HFFc6 (cell line): ENCODE results near the gene DTX1. TPM values are rescaled to one million over a fixed set of nuclear protein-coding genes. Genes with fewer than 3 reads are reported as not detected.

Experiments
- DNase-seq: peaks from one replicate; pipeline ENCODE4 v3.0.0-alpha.2; 2018
- H3K27ac Mint-ChIP-seq: 2 replicates; pipeline ENCODE4 v1.8.0; 2020; ENCODE audit warnings: mild to moderate bottlenecking, mixed read lengths
- H3K27me3 Mint-ChIP-seq: 2 replicates; pipeline ENCODE4 v1.8.0; 2021; ENCODE audit warnings: mild to moderate bottlenecking, moderate library complexity, mixed read lengths; ENCODE audit not compliant: insufficient read depth
- H3K36me3 Mint-ChIP-seq: 2 replicates; pipeline ENCODE4 v1.8.0; 2021; ENCODE audit warnings: low read depth, mixed read lengths
- H3K4me1 Mint-ChIP-seq: 2 replicates; pipeline ENCODE4 v1.8.0; 2020; ENCODE audit warnings: low read depth, mixed read lengths
- H3K4me3 Mint-ChIP-seq: 2 replicates; pipeline ENCODE4 v1.8.0; 2020; ENCODE audit warnings: mild to moderate bottlenecking, moderate library complexity, mixed read lengths
- H3K9me3 Mint-ChIP-seq: 2 replicates; pipeline ENCODE4 v1.8.0; 2020; ENCODE audit warnings: mild to moderate bottlenecking, mixed read lengths
- total RNA-seq, 6 experiments: library from RNA; stranded (reverse); fragmentation: NEBNext Ultra II Directional; extraction: Animal tissue kit (Norgen Biotek cat#: 25700); gene quantifications; 2 replicates in 1 of 6; 3 replicates in 5 of 6; pipeline ENCODE4 v1.2.3, GENCODE V29; 2021
- TF ChIP-seq, protein P1 (sequence below): fragments of 200-600 bp; sonication (generic); IDR thresholded peaks from 2 replicates; pipeline ENCODE4 v1.5.0; 2021; ENCODE audit warnings: antibody characterized with exemption, mild to moderate bottlenecking

DTX1 gene
- total RNA-seq, 6 experiments from 2014 or later, result not detected

- no peaks in the 10 kb centered on the region for H3K36me3 Mint-ChIP-seq
- H3K4me3 Mint-ChIP-seq, result peak overlapping the region; percentile 59
- no peak for DNase-seq
- TF ChIP-seq, protein P1, sequence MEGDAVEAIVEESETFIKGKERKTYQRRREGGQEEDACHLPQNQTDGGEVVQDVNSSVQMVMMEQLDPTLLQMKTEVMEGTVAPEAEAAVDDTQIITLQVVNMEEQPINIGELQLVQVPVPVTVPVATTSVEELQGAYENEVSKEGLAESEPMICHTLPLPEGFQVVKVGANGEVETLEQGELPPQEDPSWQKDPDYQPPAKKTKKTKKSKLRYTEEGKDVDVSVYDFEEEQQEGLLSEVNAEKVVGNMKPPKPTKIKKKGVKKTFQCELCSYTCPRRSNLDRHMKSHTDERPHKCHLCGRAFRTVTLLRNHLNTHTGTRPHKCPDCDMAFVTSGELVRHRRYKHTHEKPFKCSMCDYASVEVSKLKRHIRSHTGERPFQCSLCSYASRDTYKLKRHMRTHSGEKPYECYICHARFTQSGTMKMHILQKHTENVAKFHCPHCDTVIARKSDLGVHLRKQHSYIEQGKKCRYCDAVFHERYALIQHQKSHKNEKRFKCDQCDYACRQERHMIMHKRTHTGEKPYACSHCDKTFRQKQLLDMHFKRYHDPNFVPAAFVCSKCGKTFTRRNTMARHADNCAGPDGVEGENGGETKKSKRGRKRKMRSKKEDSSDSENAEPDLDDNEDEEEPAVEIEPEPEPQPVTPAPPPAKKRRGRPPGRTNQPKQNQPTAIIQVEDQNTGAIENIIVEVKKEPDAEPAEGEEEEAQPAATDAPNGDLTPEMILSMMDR, result no peak
- H3K9me3 Mint-ChIP-seq, result no peaks in the 10 kb centered on the region
- H3K27ac Mint-ChIP-seq, result peak overlapping the region; percentile 51
- peaks cover 10% of the 10 kb centered on the region for H3K27me3 Mint-ChIP-seq
- peaks cover 23% of the 10 kb centered on the region for H3K4me1 Mint-ChIP-seq
Measured at GRCh38 chr12:113019025-113019424, 37.5 kb upstream of the DTX1 start.

GRCh38 chr12:113021500-113021899 lies 35.0 kb upstream of the DTX1 start:
- Mint-ChIP-seq H3K27ac (no peak overlapping the region), H3K36me3 (no peaks in the 10 kb centered on the region)
- TF ChIP-seq, protein P1, result no peak

DNA sequence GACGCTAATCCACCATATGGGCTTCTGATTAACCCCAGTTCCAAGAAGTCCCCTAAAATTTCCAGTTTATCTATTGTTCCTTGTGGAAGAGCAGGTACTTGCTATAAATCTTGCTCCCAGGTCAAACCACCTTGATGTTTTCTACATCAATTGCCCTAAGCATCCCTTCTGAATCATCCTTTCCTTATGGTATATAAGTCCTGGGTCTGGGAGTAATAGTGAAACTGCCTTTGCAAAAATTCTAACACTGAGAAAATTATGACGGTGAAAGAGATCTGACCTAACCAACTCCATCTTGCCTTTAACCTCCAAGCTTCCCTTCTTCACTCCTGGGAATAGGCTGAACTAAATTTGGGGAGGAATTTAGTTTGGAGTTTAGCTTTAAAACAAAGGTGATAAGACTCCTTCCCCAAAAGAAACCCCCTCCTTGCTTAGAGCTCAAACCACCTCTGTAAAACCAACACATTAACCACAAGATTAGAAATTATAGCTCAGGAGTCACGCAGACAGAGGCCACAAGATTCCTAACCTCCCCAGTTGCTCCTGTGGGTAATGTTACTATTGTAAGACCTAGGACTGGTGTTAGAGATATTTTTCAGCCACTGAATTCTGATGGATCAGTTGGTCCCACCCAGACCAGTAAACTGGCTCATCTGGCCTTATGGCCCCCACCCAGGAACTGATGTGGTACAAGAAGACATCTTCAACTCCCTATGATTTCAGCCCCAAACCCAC lies 33.8 kb upstream of the DTX1 start:
- Mint-ChIP-seq H3K4me1 (peaks cover 23% of the 10 kb centered on the region), H3K27ac (no peak overlapping the region), H3K4me3 (no peak overlapping the region), H3K27me3 (peaks cover 11% of the 10 kb centered on the region), H3K9me3 (no peaks in the 10 kb centered on the region), H3K36me3 (no peaks in the 10 kb centered on the region)
- no peak for DNase-seq
- TF ChIP-seq, protein P1, result no peak

More at GRCh38 chr12:113021500-113021899, 35.0 kb upstream of the DTX1 start:
- H3K9me3 Mint-ChIP-seq, result no peaks in the 10 kb centered on the region
- H3K27me3 Mint-ChIP-seq, result peaks cover 8% of the 10 kb centered on the region
- H3K4me1 Mint-ChIP-seq, result peaks cover 23% of the 10 kb centered on the region
- DNase-seq, result no peak
- no peak overlapping the region for H3K4me3 Mint-ChIP-seq

DNA sequence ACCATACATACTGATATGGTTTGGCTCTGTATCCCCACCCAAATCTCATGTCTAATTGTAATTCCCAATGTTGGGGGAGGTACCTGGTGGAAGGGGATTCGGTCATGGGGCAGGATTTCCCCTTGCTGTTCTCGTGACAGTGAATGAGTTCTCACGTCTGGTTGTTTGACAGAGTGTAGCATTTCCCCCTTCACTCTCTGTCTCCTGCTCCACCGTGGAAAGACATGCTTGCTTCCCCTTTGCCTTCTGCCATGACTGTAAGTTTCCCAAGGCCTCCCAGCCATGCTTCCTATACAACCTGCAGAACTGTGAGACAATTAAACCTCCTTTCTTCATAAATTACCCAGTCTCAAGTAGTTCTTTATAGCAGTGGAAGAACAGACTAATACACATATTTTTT lies 28.8 kb upstream of the DTX1 start:
- TF ChIP-seq, protein P1, result no peak
- Mint-ChIP-seq H3K4me3 (no peak overlapping the region), H3K36me3 (no peaks in the 10 kb centered on the region), H3K9me3 (no peaks in the 10 kb centered on the region), H3K27ac (no peak overlapping the region), H3K27me3 (peaks cover 12% of the 10 kb centered on the region), H3K4me1 (no peaks in the 10 kb centered on the region)
- no peak for DNase-seq

- Mint-ChIP-seq H3K9me3 (no peaks in the 10 kb centered on the region), H3K36me3 (no peaks in the 10 kb centered on the region), H3K27ac (no peak overlapping the region), H3K27me3 (peaks cover 14% of the 10 kb centered on the region), H3K4me1 (no peaks in the 10 kb centered on the region), H3K4me3 (no peak overlapping the region)
- TF ChIP-seq, protein P1, result peak; percentile 84
- peak; percentile 77 for DNase-seq
Measured at GRCh38 chr12:113030875-113031525, 25.5 kb upstream of the DTX1 start.
